Lower leg skin (tissue), 4 donors: ENCODE data around the gene PPP2R5E. TPM values are rescaled to one million over a fixed set of nuclear protein-coding genes. Genes with fewer than 3 reads are reported as not detected.

Experiments used
- DNase-seq, 2 donors: peaks; one replicate each; pipeline ENCODE4 v3.0.0-alpha.2; 2019; ENCODE audit warnings: low spot score in 2 of 2
- H3K4me3 ChIP-seq: fragments of 200-600 bp; sonication (generic); 2 replicates; pipeline ENCODE4 v1.5.1; 2017; ENCODE audit warnings: mild to moderate bottlenecking, low read depth; ENCODE audit not compliant: poor library complexity, severe bottlenecking
- POLR2A ChIP-seq, 2 donors: fragments of 450-650 bp; IDR thresholded peaks; one replicate each; pipeline ENCODE4 v1.6.1; 2016 to 2017; ENCODE audit warnings: antibody characterized with exemption in 2 of 2, mild to moderate bottlenecking in 1 of 2, moderate library complexity in 1 of 2
- WGBS, 2 donors: methylation state at CpG; one replicate each; pipeline ENCODE4 v1.1.5; 2018; 5-methylcytosine and 5-hydroxymethylcytosine counted together
- intact Hi-C: fragments of 100-400 bp; cut with DNase I; formaldehyde crosslinking; loops from one replicate; pipeline ENCODE4 v1.15.0; 2023; ENCODE audit warnings: low total_unique reads
- total RNA-seq, 4 donors: library from RNA; depleted of rRNA; stranded (reverse); fragments of >200 nt; gene quantifications; one replicate each; pipeline ENCODE4 v1.1.0, GENCODE V29; 2016
- TF ChIP-seq, protein P1 (sequence below), 3 donors: fragments of 450-650 bp; IDR thresholded peaks; one replicate each; pipeline ENCODE4 v1.5.1; 2016; ENCODE audit warnings: antibody characterized with exemption in 3 of 3, mild to moderate bottlenecking in 3 of 3, moderate library complexity in 2 of 3

Gene PPP2R5E
- total RNA-seq, 4 donors from 2014 or later, result 15.0 to 22.5 (median 18.2) TPM

DNA sequence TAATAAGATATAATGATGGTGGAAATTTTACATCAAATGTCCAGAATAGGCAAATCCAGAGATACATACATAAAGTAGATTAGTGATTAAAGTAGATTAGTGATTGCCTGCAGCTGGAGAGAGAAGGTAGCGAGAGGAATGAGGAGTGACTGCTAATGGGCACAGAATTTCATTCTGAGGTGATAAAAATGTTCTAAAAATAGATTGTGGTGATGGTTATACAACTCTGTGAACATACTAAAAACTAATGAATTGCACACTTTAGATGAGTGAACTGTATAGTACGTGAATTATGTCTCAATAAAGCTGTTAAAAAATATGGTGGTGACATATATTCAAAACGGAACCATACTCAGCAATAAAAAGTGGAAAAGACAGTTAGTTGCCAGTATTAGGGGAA is 41.7 kb downstream of the PPP2R5E start:
- TF ChIP-seq, protein P1, sequence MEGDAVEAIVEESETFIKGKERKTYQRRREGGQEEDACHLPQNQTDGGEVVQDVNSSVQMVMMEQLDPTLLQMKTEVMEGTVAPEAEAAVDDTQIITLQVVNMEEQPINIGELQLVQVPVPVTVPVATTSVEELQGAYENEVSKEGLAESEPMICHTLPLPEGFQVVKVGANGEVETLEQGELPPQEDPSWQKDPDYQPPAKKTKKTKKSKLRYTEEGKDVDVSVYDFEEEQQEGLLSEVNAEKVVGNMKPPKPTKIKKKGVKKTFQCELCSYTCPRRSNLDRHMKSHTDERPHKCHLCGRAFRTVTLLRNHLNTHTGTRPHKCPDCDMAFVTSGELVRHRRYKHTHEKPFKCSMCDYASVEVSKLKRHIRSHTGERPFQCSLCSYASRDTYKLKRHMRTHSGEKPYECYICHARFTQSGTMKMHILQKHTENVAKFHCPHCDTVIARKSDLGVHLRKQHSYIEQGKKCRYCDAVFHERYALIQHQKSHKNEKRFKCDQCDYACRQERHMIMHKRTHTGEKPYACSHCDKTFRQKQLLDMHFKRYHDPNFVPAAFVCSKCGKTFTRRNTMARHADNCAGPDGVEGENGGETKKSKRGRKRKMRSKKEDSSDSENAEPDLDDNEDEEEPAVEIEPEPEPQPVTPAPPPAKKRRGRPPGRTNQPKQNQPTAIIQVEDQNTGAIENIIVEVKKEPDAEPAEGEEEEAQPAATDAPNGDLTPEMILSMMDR (IDR thresholded peaks at IDR 0.05), result no peak
- TF ChIP-seq POLR2A (IDR thresholded peaks at IDR 0.05), result no peak
- DNase-seq, result no peak
- no peak overlapping the region for H3K4me3 ChIP-seq
- intact Hi-C loops, result no loop called here
- WGBS, 2 donors, result 89 to 94% methylated on average over 3 of the region's 3 CpGs

DNA sequence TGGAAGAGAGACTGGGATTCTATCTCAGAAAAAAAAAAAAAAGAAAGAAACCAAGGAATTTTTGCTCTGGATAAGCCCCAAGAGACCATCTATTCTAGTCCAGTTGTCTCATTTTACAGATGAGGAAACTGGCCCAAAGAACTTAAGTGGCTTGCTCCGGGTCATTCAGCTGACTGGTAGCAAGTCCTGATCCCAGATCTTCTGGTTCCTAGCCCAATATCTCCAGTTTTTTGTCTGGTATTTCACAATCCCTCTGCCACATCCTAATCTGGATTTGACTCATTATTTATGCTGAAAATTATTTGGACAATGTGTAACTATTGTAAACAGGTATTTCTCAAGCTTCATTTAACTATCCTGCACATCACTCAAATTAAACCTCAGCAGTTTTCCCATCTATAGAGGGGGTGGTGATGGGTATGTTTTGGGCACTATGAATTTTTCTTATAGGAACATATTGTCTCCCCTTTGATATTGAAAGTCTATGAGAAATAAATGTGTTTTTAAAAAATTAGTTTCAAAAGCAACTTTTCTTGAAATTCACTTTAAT is 43.4 kb downstream of the PPP2R5E start:
- 35 to 64% methylated on average over 1 of the region's 1 CpG for WGBS, 2 donors
- DNase-seq, result peak in 1 of 2 donors; percentile 42
- no peak for TF ChIP-seq POLR2A (IDR thresholded peaks at IDR 0.05)
- TF ChIP-seq, protein P1 (IDR thresholded peaks at IDR 0.05), result no peak
- H3K4me3 ChIP-seq, result no peak overlapping the region
- intact Hi-C loops, result no loop called here

DNA sequence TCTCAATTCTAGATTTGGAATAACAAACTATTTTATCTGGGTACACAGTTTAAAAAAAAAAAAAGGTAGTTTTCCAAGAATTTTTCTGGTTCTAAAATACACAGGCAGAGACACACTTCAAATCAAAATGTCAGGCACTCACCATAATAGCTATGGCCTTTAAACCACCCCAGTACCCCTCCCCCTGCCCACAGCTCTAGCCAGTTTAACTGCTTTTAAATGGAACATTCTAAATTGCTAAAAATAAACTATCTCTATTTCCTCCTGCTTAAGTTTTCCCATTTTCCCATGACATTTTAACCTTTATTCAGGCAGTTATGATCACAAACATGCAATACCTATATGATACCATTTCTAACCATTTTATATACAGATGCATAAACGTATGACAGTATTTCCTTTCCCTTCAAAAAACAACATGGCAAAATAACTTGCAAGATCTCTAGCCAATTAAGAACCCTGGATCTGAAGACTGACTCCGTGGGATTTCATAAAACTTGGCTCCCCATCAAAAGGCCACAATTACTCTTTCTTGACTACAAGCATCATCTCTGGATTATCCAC is 46.3 kb downstream of the PPP2R5E start:
- no peak overlapping the region for H3K4me3 ChIP-seq
- TF ChIP-seq, protein P1 (IDR thresholded peaks at IDR 0.05), result no peak
- no peak for TF ChIP-seq POLR2A (IDR thresholded peaks at IDR 0.05)
- WGBS, 2 donors, result 50 to 56% methylated on average over 2 of the region's 2 CpGs
- intact Hi-C loops, result no loop called here
- DNase-seq, result no peak

DNA sequence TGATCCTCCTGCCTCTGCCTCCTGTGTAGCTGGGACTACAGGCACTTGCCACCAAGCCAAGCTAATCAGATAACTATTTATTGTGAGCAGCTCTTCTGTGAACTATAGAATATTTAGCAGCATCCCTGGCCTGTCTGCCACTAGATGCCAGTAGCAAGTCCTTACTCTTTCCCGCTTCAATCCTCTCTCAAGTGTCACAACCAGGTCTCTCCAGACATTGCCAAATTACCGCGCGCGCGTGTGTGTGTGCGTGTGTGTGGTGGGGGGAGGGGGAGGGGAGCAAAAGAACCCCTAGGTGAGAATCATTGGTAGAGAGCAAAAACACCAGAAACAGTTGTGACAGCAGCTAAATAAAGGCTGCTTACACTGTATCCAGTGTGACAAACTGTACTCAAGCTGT is 49.9 kb downstream of the PPP2R5E start:
- DNase-seq, result no peak

DNA sequence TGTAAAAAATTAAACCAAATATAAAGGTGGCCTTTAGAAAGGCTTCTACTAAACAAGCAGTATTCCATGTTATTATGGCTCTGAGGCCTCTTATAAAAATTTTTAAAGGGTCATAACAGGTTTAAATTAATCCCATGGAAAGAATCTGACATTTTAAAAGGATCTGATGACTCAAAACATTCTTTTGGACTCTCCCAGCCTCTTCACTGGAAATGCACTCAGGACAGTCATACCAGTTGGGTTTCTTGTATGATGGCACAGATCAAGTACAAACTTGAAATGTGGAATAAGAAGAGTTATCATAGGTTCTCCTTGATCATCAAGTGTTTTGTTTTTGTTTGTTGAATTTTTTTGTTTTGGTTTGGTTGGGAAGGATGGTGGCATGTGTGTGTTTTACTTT is 50.8 kb downstream of the PPP2R5E start:
- no peak for TF ChIP-seq POLR2A (IDR thresholded peaks at IDR 0.05)
- TF ChIP-seq, protein P1 (IDR thresholded peaks at IDR 0.05), result no peak
- no peak for DNase-seq
- no peak overlapping the region for H3K4me3 ChIP-seq
- intact Hi-C loops, result no loop called here

More for the DNA sequence above, 49.9 kb downstream of the PPP2R5E start:
- no peak for TF ChIP-seq POLR2A (IDR thresholded peaks at IDR 0.05)
- TF ChIP-seq, protein P1 (IDR thresholded peaks at IDR 0.05), result no peak
- intact Hi-C loops, result no loop called here
- 66 to 75% methylated on average over 7 of the region's 7 CpGs for WGBS, 2 donors
- H3K4me3 ChIP-seq, result no peak overlapping the region

DNA sequence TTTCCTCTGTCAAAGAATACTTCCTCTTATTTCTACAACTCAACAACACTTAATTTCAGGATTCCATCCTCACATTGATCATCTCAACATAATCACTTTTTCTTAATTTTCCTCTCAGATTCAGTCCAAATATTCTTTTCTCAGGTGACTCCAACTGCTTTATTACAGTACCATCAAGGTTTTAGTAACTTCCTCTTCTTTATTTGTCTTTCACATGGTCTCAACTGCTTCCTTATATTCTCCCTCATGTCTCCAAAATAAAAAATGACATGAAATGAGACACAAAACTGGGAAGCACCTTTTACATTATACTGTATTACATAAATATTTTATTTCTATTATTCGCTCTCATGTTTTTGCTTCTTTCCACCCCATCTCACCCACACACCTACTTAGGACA is 55.5 kb downstream of the PPP2R5E start:
- TF ChIP-seq, protein P1 (IDR thresholded peaks at IDR 0.05), result no peak
- TF ChIP-seq POLR2A (IDR thresholded peaks at IDR 0.05), result no peak
- DNase-seq, result no peak
- H3K4me3 ChIP-seq, result no peak overlapping the region
- intact Hi-C loops, result no loop called here
- WGBS, 2 donors, result 90 to 94% methylated on average over 1 of the region's 1 CpG
